ENCODE data around the gene PIAS1.

DNA sequence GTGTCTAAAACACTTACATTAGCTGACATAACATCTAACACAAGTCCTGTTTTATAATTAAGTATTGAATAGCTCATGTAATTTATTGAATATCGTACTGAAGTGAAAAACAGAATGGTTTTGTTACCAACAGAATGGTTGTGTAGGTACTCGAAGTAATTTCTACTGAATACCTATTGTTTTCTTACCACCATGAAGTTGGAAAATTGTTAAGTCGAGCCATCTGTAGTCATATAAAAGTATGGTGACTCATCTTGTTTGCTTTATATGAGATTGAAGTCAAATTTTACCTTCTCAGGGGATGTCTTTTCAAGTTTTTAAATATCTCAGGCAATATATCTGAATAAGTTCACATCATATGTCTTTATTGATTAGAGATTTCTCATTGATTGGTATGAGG lies 37.6 kb downstream of the PIAS1 start:
- TF ChIP-seq CTCF (IDR thresholded peaks at IDR 0.05; ENCODE audit: low read depth, low read length) (no peak), EZH2phosphoT487 (IDR thresholded peaks at IDR 0.05; ENCODE audit: low read depth) (no peak)
